Measurements from ENCODE around the gene ARL13A.

- TF ChIP-seq EZH2 (IDR thresholded peaks at IDR 0.05) (no peak), POLR2AphosphoS5 (IDR thresholded peaks at IDR 0.05; ENCODE audit: borderline replicate concordance, low read depth, low read length) (no peak), FOXP2 (optimal IDR thresholded peaks at IDR 0.05; ENCODE audit: control extremely low read depth, extremely low read length, insufficient read depth) (no peak)
Observed at GRCh38 chrX:100979881-100980607, 10.5 kb downstream of the ARL13A start.
